ENCODE measurements around the gene RGMB.

The RGMB gene

DNA sequence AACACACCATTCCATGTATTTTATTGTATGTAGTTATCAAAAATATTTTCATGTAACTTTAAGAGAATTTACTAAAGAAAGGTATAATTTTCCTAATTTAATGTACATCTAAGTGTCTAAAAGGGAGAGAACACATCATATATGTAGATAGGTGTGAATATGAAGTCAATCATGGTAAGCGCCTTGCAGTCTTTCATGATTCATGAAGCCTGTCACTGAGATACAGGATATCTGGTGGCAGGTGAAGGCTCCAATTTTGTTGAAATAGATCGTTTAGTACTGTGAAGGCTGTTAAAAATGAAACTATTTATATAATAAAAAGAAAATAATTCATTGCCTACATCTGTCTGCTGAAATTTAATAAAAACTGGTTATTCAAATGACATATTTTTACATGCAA is 15.5 kb upstream of the RGMB start:
- TF ChIP-seq, protein P1, sequence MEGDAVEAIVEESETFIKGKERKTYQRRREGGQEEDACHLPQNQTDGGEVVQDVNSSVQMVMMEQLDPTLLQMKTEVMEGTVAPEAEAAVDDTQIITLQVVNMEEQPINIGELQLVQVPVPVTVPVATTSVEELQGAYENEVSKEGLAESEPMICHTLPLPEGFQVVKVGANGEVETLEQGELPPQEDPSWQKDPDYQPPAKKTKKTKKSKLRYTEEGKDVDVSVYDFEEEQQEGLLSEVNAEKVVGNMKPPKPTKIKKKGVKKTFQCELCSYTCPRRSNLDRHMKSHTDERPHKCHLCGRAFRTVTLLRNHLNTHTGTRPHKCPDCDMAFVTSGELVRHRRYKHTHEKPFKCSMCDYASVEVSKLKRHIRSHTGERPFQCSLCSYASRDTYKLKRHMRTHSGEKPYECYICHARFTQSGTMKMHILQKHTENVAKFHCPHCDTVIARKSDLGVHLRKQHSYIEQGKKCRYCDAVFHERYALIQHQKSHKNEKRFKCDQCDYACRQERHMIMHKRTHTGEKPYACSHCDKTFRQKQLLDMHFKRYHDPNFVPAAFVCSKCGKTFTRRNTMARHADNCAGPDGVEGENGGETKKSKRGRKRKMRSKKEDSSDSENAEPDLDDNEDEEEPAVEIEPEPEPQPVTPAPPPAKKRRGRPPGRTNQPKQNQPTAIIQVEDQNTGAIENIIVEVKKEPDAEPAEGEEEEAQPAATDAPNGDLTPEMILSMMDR (IDR thresholded peaks at IDR 0.05; ENCODE audit: low read depth, low read length): no peak
- DNase-seq (ENCODE audit: extremely low read depth, low read depth): no peak

DNA sequence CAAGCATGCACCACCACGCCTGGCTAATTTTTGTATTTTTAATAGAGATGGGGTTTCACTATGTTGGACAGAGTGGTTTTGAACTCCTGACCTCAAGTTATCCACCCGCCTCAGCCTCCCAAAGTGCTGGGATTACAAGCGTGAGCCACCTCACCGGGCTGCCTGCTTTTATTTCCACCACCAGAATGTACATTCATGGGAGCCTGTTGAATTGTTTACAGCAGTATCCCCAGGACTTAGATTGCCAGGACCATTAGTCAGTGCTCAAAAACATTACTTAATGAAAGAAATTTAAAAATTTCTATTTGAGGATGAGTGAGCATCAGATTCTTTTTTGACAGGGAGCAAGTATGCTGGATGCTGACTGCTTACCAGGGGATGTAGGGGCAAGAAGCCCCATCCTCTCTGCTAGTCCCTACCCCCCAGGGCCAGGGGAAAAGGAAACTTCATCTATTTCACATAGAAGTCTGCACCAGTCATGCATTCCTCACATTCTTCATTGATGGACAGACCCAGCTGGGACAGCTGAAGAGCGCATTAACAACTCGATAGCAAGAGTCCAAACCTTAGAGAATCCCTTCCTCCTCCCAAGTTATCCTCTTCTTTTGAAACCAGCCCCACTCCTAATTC is 10.3 kb upstream of the RGMB start:
- TF ChIP-seq, protein P1 (IDR thresholded peaks at IDR 0.05; ENCODE audit: low read depth, low read length): no peak
- DNase-seq (ENCODE audit: extremely low read depth, low read depth): no peak

DNA sequence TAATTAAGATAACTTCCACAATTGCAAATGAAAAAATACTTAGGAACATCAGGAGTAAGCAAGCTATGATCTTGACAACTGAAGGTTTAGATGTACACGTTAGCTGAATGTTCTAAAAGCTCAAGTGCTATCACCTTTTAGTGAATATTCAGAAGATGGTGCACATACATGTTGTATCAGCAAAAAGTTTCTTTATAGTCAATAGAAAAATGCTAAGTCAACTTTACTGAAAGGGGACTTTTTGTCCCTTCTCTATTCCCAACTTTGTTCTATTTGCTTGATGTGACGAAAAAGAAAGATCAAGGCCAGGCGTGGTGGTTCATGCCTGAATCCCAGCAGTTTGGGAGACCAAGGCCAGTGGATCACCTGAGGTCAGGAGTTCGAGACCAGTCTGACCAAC is 7.6 kb upstream of the RGMB start:
- DNase-seq (ENCODE audit: extremely low read depth, low read depth): no peak
- TF ChIP-seq, protein P1 (IDR thresholded peaks at IDR 0.05; ENCODE audit: low read depth, low read length): no peak

DNA sequence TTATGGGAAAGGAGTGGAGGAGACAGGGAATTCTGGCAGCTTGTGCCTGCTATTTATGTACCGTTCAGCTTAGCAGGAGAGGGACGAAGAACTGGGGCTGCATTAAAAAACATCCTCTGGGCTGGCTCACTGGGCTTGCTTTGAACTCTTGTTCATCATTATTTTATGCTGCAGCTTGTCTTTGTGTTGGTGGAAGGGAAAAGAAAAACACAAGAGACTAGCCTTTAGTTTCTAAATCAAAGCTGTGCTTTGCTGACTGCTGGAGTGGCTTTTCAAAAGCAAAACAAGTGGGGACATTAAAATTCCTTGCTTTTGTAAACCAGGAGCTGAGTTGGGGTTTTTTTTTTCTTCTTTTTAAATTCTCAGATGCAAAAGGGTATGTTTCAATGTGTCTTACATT is 5.9 kb upstream of the RGMB start:
- no peak for DNase-seq (ENCODE audit: extremely low read depth, low read depth)
- TF ChIP-seq, protein P1 (IDR thresholded peaks at IDR 0.05; ENCODE audit: low read depth, low read length): no peak

DNA sequence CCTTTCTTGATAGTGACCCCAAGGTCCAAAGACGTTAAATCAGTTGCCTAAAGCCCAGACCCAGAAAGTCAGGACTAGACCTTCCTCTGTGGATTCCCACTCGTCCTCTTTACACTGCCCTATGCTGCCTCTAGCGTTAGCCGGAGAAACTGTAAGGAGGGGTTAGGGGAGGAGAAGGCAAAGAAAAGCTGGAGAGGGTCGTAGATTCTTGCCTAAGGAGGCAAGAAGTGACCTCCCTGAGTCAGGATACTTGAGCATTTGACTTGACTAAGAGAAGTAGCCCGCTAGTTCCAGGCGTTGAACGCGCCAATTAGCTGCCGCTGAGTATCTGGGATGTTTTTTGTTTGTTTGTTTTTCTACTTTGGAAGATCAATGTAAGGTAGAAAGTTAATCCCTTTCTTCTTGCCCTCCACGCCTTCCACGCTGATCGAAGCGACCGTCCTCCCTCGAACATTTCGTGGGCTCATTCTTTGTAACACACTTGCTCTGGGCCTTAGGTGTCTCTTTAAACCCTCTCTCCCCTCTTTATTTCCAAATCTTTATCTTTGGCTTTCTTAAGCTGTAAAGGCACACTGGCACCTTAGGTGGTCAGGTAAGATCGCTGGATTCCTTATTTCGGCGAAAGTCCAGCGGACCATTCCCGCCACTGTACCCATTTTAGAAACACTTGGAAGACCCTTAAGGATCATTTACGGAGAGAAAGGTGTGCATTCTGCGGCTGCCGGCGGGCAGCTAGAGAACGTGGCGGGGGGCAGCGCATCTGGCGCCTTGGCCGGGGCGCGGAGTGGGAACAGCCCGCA is 5.1 kb upstream of the RGMB start:
- TF ChIP-seq, protein P1 (IDR thresholded peaks at IDR 0.05; ENCODE audit: low read depth, low read length): peak; percentile 100
- no peak for DNase-seq (ENCODE audit: extremely low read depth, low read depth)

DNA sequence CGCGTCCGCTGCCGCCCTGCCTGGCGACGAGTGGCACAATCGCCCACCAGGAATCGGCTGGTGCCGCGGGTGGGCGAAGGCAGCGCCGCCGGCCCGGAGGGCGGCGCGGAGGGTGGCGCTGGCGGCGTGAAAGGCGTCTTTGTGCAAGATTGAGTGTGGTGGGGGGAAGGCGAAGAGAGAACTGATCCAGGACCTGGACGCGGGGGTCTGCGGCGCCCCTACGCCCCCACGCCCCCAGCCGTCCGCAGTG is 4.6 kb upstream of the RGMB start:
- TF ChIP-seq, protein P1 (IDR thresholded peaks at IDR 0.05; ENCODE audit: low read depth, low read length): no peak
- no peak for DNase-seq (ENCODE audit: extremely low read depth, low read depth)

DNA sequence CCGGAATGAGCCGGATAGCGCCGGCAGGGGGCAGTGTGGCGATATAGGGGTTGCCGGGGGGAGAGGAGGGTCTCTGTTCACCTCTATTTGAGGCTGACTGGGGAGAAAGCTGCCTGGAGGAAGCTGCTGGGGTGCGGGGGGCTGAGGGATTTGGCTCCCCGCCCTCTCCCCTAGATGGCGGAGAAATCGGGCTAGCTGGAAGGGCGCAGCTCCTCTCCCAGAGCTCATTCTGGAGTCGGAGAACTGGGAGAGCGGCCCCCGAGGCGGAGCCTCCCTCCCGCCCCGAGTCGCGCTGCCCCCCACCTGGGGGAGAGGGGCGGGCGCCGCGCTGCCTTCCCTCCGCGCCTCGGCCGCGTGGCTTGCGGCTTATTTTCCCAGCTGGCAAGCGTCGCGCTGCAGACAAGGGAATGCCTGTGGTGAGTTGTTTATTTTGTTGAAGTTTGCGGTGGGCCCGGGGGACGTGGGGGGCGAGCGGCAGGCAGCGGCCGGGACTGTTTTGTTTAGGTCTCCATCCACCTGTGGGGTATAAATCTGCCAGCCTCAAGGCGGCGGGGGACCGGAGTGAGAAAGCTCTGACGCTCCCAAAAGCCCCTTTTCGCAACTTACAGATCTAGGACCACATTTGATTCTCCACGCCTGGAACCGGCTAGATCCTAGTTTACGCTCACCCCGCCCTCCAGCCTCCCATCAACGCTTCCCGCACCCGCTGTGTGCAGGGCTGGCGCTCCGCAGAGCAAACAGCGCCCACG is 4.1 kb upstream of the RGMB start:
- TF ChIP-seq, protein P1 (IDR thresholded peaks at IDR 0.05; ENCODE audit: low read depth, low read length): peak; percentile 67
- peak; percentile 53 for DNase-seq (ENCODE audit: extremely low read depth, low read depth)
